ENCODE data around the gene IFT43.

- no peak for TF ChIP-seq CTCF (IDR thresholded peaks at IDR 0.05 in 4 of 5, conservative IDR thresholded peaks at IDR 0.05 in 1 of 5)
- TF ChIP-seq POLR2A (IDR thresholded peaks at IDR 0.05), result no peak
Measured at GRCh38 chr14:76113691-76114090, 128.1 kb downstream of the IFT43 start.

Measured in gastrocnemius medialis (tissue), 4 donors.